Tibial artery (tissue), 4 donors: ENCODE data around the gene RNF182.

Experiments
- DNase-seq, 2 donors: peaks; one replicate each; pipeline ENCODE4 v3.0.0-alpha.2; 2019
- H3K27ac ChIP-seq, 2 donors: fragments of 200-600 bp; sonication (generic) in 1 of 2; 1 replicate in 1 of 2; 2 replicates in 1 of 2; pipeline ENCODE4 v1.5.1; 2018 to 2019; ENCODE audit warnings: mild to moderate bottlenecking in 1 of 2
- H3K27me3 ChIP-seq, 2 donors: fragments of 200-600 bp; sonication (generic) in 1 of 2; one replicate each; pipeline versions ENCODE4 v1.5.1 to v1.6.0; 2016 to 2019
- H3K36me3 ChIP-seq, 3 donors: fragments of 200-600 bp; sonication (generic) in 2 of 3; one replicate each; pipeline ENCODE4 v1.5.1; 2016 to 2019; ENCODE audit warnings: mild to moderate bottlenecking in 2 of 3
- H3K4me1 ChIP-seq, 4 donors: fragments of 200-600 bp; sonication (generic) in 2 of 4; 1 replicate in 3 of 4; 2 replicates in 1 of 4; pipeline ENCODE4 v1.5.1; 2016 to 2019
- H3K4me3 ChIP-seq, 2 donors: fragments of 200-600 bp; sonication (generic) in 1 of 2; 1 replicate in 1 of 2; 2 replicates in 1 of 2; pipeline ENCODE4 v1.5.1; 2018 to 2019; ENCODE audit warnings: mild to moderate bottlenecking in 2 of 2
- H3K9me3 ChIP-seq, 3 donors: fragments of 200-600 bp; sonication (generic) in 1 of 3; one replicate each; pipeline ENCODE4 v1.5.1; 2016 to 2019
- CTCF ChIP-seq, 2 experiments: fragments of 200-600 bp in 1 of 2; fragments of 450-650 bp in 1 of 2; IDR thresholded peaks; one replicate each; pipeline ENCODE4 v1.5.1; 2017 to 2019; ENCODE audit warnings: antibody characterized with exemption in 2 of 2, mild to moderate bottlenecking in 1 of 2, moderate library complexity in 1 of 2
- intact Hi-C: fragments of 100-400 bp; cut with DNase I; formaldehyde crosslinking; loops from one replicate; pipeline ENCODE4 v1.15.0; 2023; ENCODE audit warnings: low total_unique reads

The RNF182 gene

GRCh38 chr6:14004258-14004657 is 79.5 kb downstream of the RNF182 start:
- Histone ChIP-seq H3K27me3 (peaks cover 0 to 7% of the 10 kb centered on the region in 2 donors), H3K4me3 (no peak overlapping the region), H3K4me1 (no peaks in the 10 kb centered on the region), H3K27ac (no peak overlapping the region), H3K9me3 (no peaks in the 10 kb centered on the region), H3K36me3 (no peaks in the 10 kb centered on the region)
- no peak for DNase-seq
- TF ChIP-seq CTCF (IDR thresholded peaks at IDR 0.05), result no peak
- intact Hi-C loops, result no loop called here

DNA sequence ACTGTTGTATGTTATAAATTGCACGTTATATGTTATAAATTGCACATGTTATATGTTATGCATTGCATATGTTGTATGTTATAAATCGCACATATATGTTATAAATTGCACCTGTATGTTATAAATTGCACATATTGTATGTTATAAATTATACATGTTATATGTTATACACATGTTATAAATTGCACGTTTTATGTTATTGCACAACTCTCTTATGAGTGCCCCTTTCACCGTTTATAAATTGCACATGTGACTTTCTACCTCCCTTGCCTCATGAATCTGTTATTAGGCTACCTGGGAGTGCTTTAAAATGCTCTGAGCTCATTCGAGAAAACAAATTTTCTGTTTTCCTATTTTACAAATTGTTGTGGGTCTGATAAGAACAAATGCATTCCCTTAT is 84.1 kb downstream of the RNF182 start:
- Histone ChIP-seq H3K4me3 (no peak overlapping the region), H3K27ac (no peak overlapping the region), H3K4me1 (no peaks in the 10 kb centered on the region), H3K36me3 (no peaks in the 10 kb centered on the region), H3K9me3 (peaks cover 0 to 5% (median 0%) of the 10 kb centered on the region in 3 donors), H3K27me3 (peaks cover 0 to 12% of the 10 kb centered on the region in 2 donors)
- intact Hi-C loops, result no loop called here
- TF ChIP-seq CTCF (IDR thresholded peaks at IDR 0.05), result no peak
- DNase-seq, result no peak

GRCh38 chr6:14009431-14009830 is 84.7 kb downstream of the RNF182 start:
- no peak overlapping the region for H3K4me3 ChIP-seq
- TF ChIP-seq CTCF (IDR thresholded peaks at IDR 0.05), result no peak
- no peak overlapping the region for H3K27ac ChIP-seq
- intact Hi-C loops, result no loop called here
- peaks cover 0 to 12% of the 10 kb centered on the region in 2 donors for H3K27me3 ChIP-seq
- no peaks in the 10 kb centered on the region for H3K36me3 ChIP-seq
- DNase-seq, result no peak
- peaks cover 0 to 5% (median 0%) of the 10 kb centered on the region in 3 donors for H3K9me3 ChIP-seq
- no peaks in the 10 kb centered on the region for H3K4me1 ChIP-seq

GRCh38 chr6:14010275-14010674 is 85.5 kb downstream of the RNF182 start:
- DNase-seq, result no peak
- no peak overlapping the region for H3K4me3 ChIP-seq
- intact Hi-C loops, result no loop called here
- no peaks in the 10 kb centered on the region for H3K4me1 ChIP-seq
- TF ChIP-seq CTCF (IDR thresholded peaks at IDR 0.05), result no peak
- no peaks in the 10 kb centered on the region for H3K36me3 ChIP-seq
- peaks cover 0 to 5% (median 0%) of the 10 kb centered on the region in 3 donors for H3K9me3 ChIP-seq
- H3K27me3 ChIP-seq, result peaks cover 0 to 9% of the 10 kb centered on the region in 2 donors
- no peak overlapping the region for H3K27ac ChIP-seq

GRCh38 chr6:14012313-14013030 is 87.7 kb downstream of the RNF182 start:
- H3K27me3 ChIP-seq, result peaks cover 0 to 4% of the 10 kb centered on the region in 2 donors
- H3K4me1 ChIP-seq, result no peaks in the 10 kb centered on the region
- TF ChIP-seq CTCF (IDR thresholded peaks at IDR 0.05), result no peak
- H3K4me3 ChIP-seq, result no peak overlapping the region
- DNase-seq, result no peak
- peaks cover 0 to 5% (median 0%) of the 10 kb centered on the region in 3 donors for H3K9me3 ChIP-seq
- H3K27ac ChIP-seq, result no peak overlapping the region
- intact Hi-C loops, result no loop called here
- H3K36me3 ChIP-seq, result no peaks in the 10 kb centered on the region
